Neural progenitor cell (in vitro differentiated cells): ENCODE results near the gene NRG2. TPM values are rescaled to one million over a fixed set of nuclear protein-coding genes. Genes with fewer than 3 reads are reported as not detected.

Experiments used
- DNase-seq: peaks from one replicate; pipeline ENCODE4 v3.0.0-alpha.2; 2016; ENCODE audit warnings: low spot score
- H2AFZ ChIP-seq: fragments of 200-600 bp; sonication (generic); replicated peaks from 2 replicates; pipeline ENCODE4 v1.6.1; 2016; ENCODE audit warnings: antibody characterized with exemption
- H3F3A ChIP-seq: fragments of 200-600 bp; sonication (generic); 2 replicates; pipeline ENCODE4 v1.6.1; 2016; ENCODE audit warnings: antibody characterized with exemption, low read depth
- H3K27ac ChIP-seq: fragments of 200-600 bp; sonication (generic); 2 replicates; pipeline ENCODE4 v1.5.1; 2016; ENCODE audit warnings: mild to moderate bottlenecking
- H3K27me3 ChIP-seq: fragments of 200-600 bp; sonication (generic); 2 replicates; pipeline ENCODE4 v1.6.1; 2016; ENCODE audit warnings: mild to moderate bottlenecking, moderate library complexity
- H3K36me3 ChIP-seq: fragments of 200-600 bp; sonication (generic); 2 replicates; pipeline ENCODE4 v1.5.1; 2016
- H3K4me1 ChIP-seq: fragments of 200-600 bp; sonication (generic); 2 replicates; pipeline ENCODE4 v1.6.1; 2016; ENCODE audit warnings: mixed run types
- H3K4me2 ChIP-seq: fragments of 200-600 bp; sonication (generic); 2 replicates; pipeline ENCODE4 v1.6.1; 2016
- H3K4me3 ChIP-seq: fragments of 200-600 bp; sonication (generic); 2 replicates; pipeline ENCODE4 v1.5.1; 2016
- H3K79me2 ChIP-seq: fragments of 200-600 bp; sonication (generic); 2 replicates; pipeline ENCODE4 v1.6.1; 2016; ENCODE audit warnings: low read depth
- H3K9ac ChIP-seq: fragments of 200-600 bp; sonication (generic); 2 replicates; pipeline ENCODE4 v1.6.1; 2016
- H3K9me3 ChIP-seq: fragments of 200-600 bp; sonication (generic); 2 replicates; pipeline ENCODE4 v1.5.1; 2016; ENCODE audit warnings: low read depth
- H4K20me1 ChIP-seq: fragments of 200-600 bp; sonication (generic); 2 replicates; pipeline ENCODE4 v1.6.1; 2016; ENCODE audit warnings: low read depth
- H3K27ac Mint-ChIP-seq: 3 replicates; pipeline ENCODE4 v1.8.0; 2021; ENCODE audit warnings: mixed read lengths
- H3K27me3 Mint-ChIP-seq: 2 replicates; pipeline ENCODE4 v1.8.0; 2022; ENCODE audit warnings: low read depth, mild to moderate bottlenecking, inconsistent platforms, moderate library complexity, mixed read lengths; ENCODE audit not compliant: insufficient read depth
- H3K36me3 Mint-ChIP-seq: 3 replicates; pipeline ENCODE4 v1.8.0; 2021; ENCODE audit warnings: mixed read lengths
- H3K4me1 Mint-ChIP-seq: 3 replicates; pipeline ENCODE4 v1.8.0; 2021; ENCODE audit warnings: mixed read lengths
- H3K4me3 Mint-ChIP-seq: 3 replicates; pipeline ENCODE4 v1.8.0; 2021; ENCODE audit warnings: mild to moderate bottlenecking, moderate library complexity, mixed read lengths
- H3K9me3 Mint-ChIP-seq: 3 replicates; pipeline ENCODE4 v1.8.0; 2020; ENCODE audit warnings: mixed read lengths
- CTCF ChIP-seq: fragments of 200-600 bp; sonication (generic); IDR thresholded peaks from 2 replicates; pipeline ENCODE4 v1.5.1; 2017; ENCODE audit warnings: antibody characterized with exemption, mild to moderate bottlenecking
- EZH2 ChIP-seq: fragments of 200-600 bp; sonication (generic); IDR thresholded peaks from 2 replicates; pipeline ENCODE4 v1.6.1; 2017; ENCODE audit warnings: antibody characterized with exemption, mild to moderate bottlenecking, moderate library complexity
- EZH2phosphoT487 ChIP-seq: fragments of 200-600 bp; sonication (generic); IDR thresholded peaks from 2 replicates; pipeline ENCODE4 v1.6.1; 2017; ENCODE audit warnings: antibody characterized with exemption
- total RNA-seq: library from RNA; depleted of rRNA; stranded (reverse); fragments of >200 nt; gene quantifications from 2 replicates; pipeline ENCODE4 v1.2.3, GENCODE V29; 2015; ENCODE audit warnings: low replicate concordance

The NRG2 gene
- total RNA-seq, 1 donor from 2014 or later = 0.13 TPM

GRCh38 chr5:139966856-139967255, 76.2 kb downstream of the NRG2 start:
- Mint-ChIP-seq H3K27me3 (peaks cover 4% of the 10 kb centered on the region), H3K4me3 (no peak overlapping the region), H3K4me1 (no peaks in the 10 kb centered on the region), H3K9me3 (no peaks in the 10 kb centered on the region), H3K36me3 (no peaks in the 10 kb centered on the region), H3K27ac (no peak overlapping the region)
- no peaks in the 10 kb centered on the region for H4K20me1 ChIP-seq
- peaks cover 39% of the 10 kb centered on the region for H3K27me3 ChIP-seq
- H3K9ac ChIP-seq = no peak overlapping the region
- no peak overlapping the region for H3K27ac ChIP-seq
- no peak overlapping the region for H3K4me3 ChIP-seq
- DNase-seq = no peak
- no peaks in the 10 kb centered on the region for H3K4me1 ChIP-seq
- no peaks in the 10 kb centered on the region for H3K36me3 ChIP-seq
- no peaks in the 10 kb centered on the region for H3K9me3 ChIP-seq
- no peaks in the 10 kb centered on the region for H3K79me2 ChIP-seq
- TF ChIP-seq CTCF = no peak
- TF ChIP-seq EZH2phosphoT487 = no peak
- no peak for TF ChIP-seq EZH2
- no peak overlapping the region for H3K4me2 ChIP-seq
- no peak overlapping the region for H2AFZ ChIP-seq
- no peaks in the 10 kb centered on the region for H3F3A ChIP-seq

- Histone ChIP-seq H3K4me1 (no peaks in the 10 kb centered on the region), H3F3A (no peaks in the 10 kb centered on the region), H3K9me3 (no peaks in the 10 kb centered on the region), H3K9ac (no peak overlapping the region), H3K4me2 (no peak overlapping the region), H4K20me1 (no peaks in the 10 kb centered on the region), H3K27ac (no peak overlapping the region), H3K27me3 (peaks cover 22% of the 10 kb centered on the region), H3K4me3 (no peak overlapping the region), H3K36me3 (no peaks in the 10 kb centered on the region), H2AFZ (no peak overlapping the region), H3K79me2 (no peaks in the 10 kb centered on the region)
- no peak for DNase-seq
- Mint-ChIP-seq H3K4me3 (no peak overlapping the region), H3K4me1 (no peaks in the 10 kb centered on the region), H3K36me3 (no peaks in the 10 kb centered on the region), H3K27ac (no peak overlapping the region), H3K9me3 (no peaks in the 10 kb centered on the region), H3K27me3 (peaks cover 4% of the 10 kb centered on the region)
- TF ChIP-seq EZH2 (no peak), EZH2phosphoT487 (no peak), CTCF (no peak)
Observed at GRCh38 chr5:139964994-139965565, 78.0 kb downstream of the NRG2 start.

DNA sequence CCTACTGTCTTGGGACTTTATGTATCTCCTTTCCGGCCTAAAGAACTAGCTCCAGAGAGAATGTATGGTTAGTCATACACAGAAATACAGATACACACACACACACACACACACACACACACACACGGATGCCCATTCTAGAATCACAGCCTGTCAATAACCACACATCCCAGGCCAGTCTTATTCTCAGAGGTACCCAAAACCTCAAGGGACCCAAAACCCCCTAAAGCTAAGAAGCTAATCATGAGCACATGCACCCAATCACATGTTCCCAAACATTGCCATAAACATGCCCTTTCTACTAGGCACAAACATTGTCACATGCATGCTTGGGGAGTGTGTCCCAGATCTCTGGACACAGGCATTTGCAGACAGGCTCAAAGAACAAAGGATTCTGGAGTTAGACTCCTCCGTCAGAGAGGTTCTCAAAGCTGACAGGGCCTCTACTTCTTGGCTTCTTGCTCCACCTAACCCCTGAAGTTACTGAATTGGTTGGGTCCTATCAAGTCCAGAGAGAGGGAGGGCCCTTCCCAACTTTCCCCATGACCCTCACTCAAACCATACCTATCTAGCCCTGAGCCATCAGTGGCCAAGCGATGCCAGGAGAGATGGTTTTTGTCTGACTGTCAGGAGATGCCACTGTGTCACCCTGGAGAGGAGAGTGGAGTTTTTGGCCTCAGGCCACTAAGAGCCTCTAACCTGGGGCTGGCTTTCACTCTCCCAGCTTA, 78.7 kb downstream of the NRG2 start:
- H3K9me3 Mint-ChIP-seq = no peaks in the 10 kb centered on the region
- H3K36me3 ChIP-seq = no peaks in the 10 kb centered on the region
- no peak overlapping the region for H2AFZ ChIP-seq
- H3K27me3 Mint-ChIP-seq = peaks cover 5% of the 10 kb centered on the region
- TF ChIP-seq CTCF = no peak
- TF ChIP-seq EZH2 = no peak
- no peak for TF ChIP-seq EZH2phosphoT487
- H3K4me2 ChIP-seq = no peak overlapping the region
- no peak overlapping the region for H3K27ac ChIP-seq
- H3K4me3 Mint-ChIP-seq = no peak overlapping the region
- no peaks in the 10 kb centered on the region for H3K79me2 ChIP-seq
- H3K27ac Mint-ChIP-seq = no peak overlapping the region
- no peak overlapping the region for H3K9ac ChIP-seq
- no peaks in the 10 kb centered on the region for H3F3A ChIP-seq
- no peaks in the 10 kb centered on the region for H3K36me3 Mint-ChIP-seq
- no peaks in the 10 kb centered on the region for H3K4me1 Mint-ChIP-seq
- no peak for DNase-seq
- H3K9me3 ChIP-seq = no peaks in the 10 kb centered on the region
- no peaks in the 10 kb centered on the region for H3K4me1 ChIP-seq
- H3K27me3 ChIP-seq = peaks cover 15% of the 10 kb centered on the region
- H4K20me1 ChIP-seq = no peaks in the 10 kb centered on the region
- no peak overlapping the region for H3K4me3 ChIP-seq
